Type B pancreatic cell (in vitro differentiated cells): ENCODE results near the gene MYO5B. TPM values are rescaled to one million over a fixed set of nuclear protein-coding genes. Genes with fewer than 3 reads are reported as not detected.

ENCODE experiments used
- DNase-seq: peaks from one replicate; pipeline ENCODE4 v3.0.0; 2021; ENCODE audit warnings: mixed read lengths; ENCODE audit not compliant: unreplicated experiment; ENCODE audit errors: extremely low spot score
- H3K27ac Mint-ChIP-seq: 2 replicates; pipeline ENCODE4 v1.8.0; 2021; ENCODE audit warnings: mild to moderate bottlenecking, mixed read lengths
- H3K27me3 Mint-ChIP-seq: 2 replicates; pipeline ENCODE4 v1.8.0; 2021; ENCODE audit warnings: mixed read lengths
- H3K36me3 Mint-ChIP-seq: 2 replicates; pipeline ENCODE4 v1.8.0; 2021; ENCODE audit warnings: mixed read lengths
- H3K4me1 Mint-ChIP-seq: one replicate; pipeline ENCODE4 v1.8.0; 2021; ENCODE audit warnings: mixed read lengths; ENCODE audit not compliant: unreplicated experiment
- H3K4me3 Mint-ChIP-seq: 2 replicates; pipeline ENCODE4 v1.8.0; 2021; ENCODE audit warnings: mild to moderate bottlenecking, mixed read lengths
- H3K9me3 Mint-ChIP-seq: 2 replicates; pipeline ENCODE4 v1.8.0; 2021; ENCODE audit warnings: mixed read lengths
- CTCF ChIP-seq: fragments of 200-600 bp; sonication (generic); conservative IDR thresholded peaks from 2 replicates; pipeline ENCODE4 v1.5.0; 2021; ENCODE audit warnings: antibody characterized with exemption, mild to moderate bottlenecking
- total RNA-seq: library from RNA; stranded (reverse); gene quantifications from 2 replicates; pipeline ENCODE4 v1.2.1, GENCODE V29; 2021; ENCODE audit warnings: low replicate concordance

The MYO5B gene
- total RNA-seq, 1 donor from 2014 or later = 51.7 TPM

GRCh38 chr18:49874238-49874637 lies 320.7 kb downstream of the MYO5B start:
- TF ChIP-seq CTCF = no peak
- Mint-ChIP-seq H3K36me3 (peaks cover 8% of the 10 kb centered on the region), H3K27ac (no peak overlapping the region), H3K9me3 (no peaks in the 10 kb centered on the region), H3K27me3 (no peaks in the 10 kb centered on the region), H3K4me1 (no peaks in the 10 kb centered on the region), H3K4me3 (no peak overlapping the region)
- DNase-seq = no peak

GRCh38 chr18:49869354-49869753 lies 325.6 kb downstream of the MYO5B start:
- Mint-ChIP-seq H3K4me1 (peaks cover 6% of the 10 kb centered on the region), H3K27me3 (no peaks in the 10 kb centered on the region), H3K9me3 (no peaks in the 10 kb centered on the region), H3K36me3 (peaks cover 17% of the 10 kb centered on the region), H3K27ac (no peak overlapping the region), H3K4me3 (no peak overlapping the region)
- no peak for DNase-seq
- TF ChIP-seq CTCF = no peak

GRCh38 chr18:49866680-49867079 lies 328.3 kb downstream of the MYO5B start:
- Mint-ChIP-seq H3K27me3 (no peaks in the 10 kb centered on the region), H3K9me3 (no peaks in the 10 kb centered on the region), H3K4me1 (peaks cover 6% of the 10 kb centered on the region), H3K27ac (peak overlapping the region; percentile 86), H3K36me3 (peaks cover 17% of the 10 kb centered on the region), H3K4me3 (peak overlapping the region; percentile 38)
- TF ChIP-seq CTCF = no peak
- no peak for DNase-seq

- DNase-seq = no peak
- no peak overlapping the region for H3K27ac Mint-ChIP-seq
- H3K27me3 Mint-ChIP-seq = no peaks in the 10 kb centered on the region
- no peak overlapping the region for H3K4me3 Mint-ChIP-seq
- peaks cover 14% of the 10 kb centered on the region for H3K36me3 Mint-ChIP-seq
- H3K9me3 Mint-ChIP-seq = no peaks in the 10 kb centered on the region
- TF ChIP-seq CTCF = no peak
- peaks cover 6% of the 10 kb centered on the region for H3K4me1 Mint-ChIP-seq
Measured at GRCh38 chr18:49865401-49865800, 329.5 kb downstream of the MYO5B start.

- DNase-seq = no peak
- Mint-ChIP-seq H3K9me3 (no peaks in the 10 kb centered on the region), H3K36me3 (peaks cover 14% of the 10 kb centered on the region), H3K27me3 (no peaks in the 10 kb centered on the region), H3K27ac (no peak overlapping the region), H3K4me1 (peaks cover 6% of the 10 kb centered on the region), H3K4me3 (no peak overlapping the region)
- no peak for TF ChIP-seq CTCF
Measured at GRCh38 chr18:49863769-49864621, 331.0 kb downstream of the MYO5B start.
